GM18511 (cell line): ENCODE results near the gene ZNF850.
"Not testable (repeated sequence)": the region's sequence is repeated elsewhere in the genome, so short reads cannot be mapped to it uniquely, and the experiment has no call there.

ENCODE experiments used
- ATAC-seq: cut with Tn5 transposase; IDR thresholded peaks from one replicate; pipeline ENCODE4 v1.9.1; 2021; ENCODE audit warnings: mild to moderate bottlenecking, moderate library complexity; ENCODE audit not compliant: unreplicated experiment

Gene ZNF850

DNA sequence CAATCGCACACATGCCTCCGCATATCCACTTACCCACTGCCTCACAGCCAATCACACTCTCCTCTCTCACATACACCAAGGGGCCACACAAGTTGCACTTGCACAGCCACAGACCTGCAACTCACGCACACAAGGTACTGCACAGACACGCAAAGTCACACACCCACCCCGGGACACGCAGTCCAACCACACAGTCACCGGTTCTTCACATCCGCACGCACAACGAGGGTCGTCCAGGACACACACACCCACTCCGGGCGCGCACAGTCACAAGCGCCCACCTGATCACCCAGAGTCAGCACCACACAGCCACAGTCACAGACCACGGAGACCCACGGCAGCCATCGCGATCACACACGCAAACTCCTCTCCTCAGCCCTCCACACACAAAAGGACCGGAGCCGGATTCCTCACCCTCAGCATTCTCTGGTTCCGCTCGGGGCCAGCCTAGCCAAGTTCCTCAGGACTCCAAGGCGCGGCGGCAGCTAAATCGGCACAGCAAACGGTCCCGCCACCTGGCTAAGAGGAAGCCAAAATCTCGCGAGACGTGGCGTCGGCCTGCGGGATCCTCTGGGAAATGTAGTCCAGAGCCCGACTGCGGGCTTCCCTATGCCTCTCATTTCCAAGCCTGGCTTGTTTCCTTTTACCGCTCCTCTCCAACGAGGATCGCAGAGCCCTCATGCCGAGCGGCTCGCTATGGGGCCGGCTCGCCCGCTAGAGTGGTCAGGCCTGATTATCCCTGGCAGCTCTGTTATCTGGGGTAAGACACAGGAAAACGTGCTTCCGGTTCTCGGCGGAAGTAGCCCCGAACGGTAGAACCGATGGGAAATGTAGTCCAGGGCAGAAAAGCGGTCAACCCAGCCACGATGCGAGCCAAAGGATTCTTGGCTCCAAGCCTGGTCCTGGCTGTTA is at the start of gene ZNF850:
ZNF850 (minus strand) TSS at position 497 of the 912 bp plus-strand sequence. CDS start 10,201 bp downstream, outside the sequence.
- ATAC-seq, result peak; percentile 94

DNA sequence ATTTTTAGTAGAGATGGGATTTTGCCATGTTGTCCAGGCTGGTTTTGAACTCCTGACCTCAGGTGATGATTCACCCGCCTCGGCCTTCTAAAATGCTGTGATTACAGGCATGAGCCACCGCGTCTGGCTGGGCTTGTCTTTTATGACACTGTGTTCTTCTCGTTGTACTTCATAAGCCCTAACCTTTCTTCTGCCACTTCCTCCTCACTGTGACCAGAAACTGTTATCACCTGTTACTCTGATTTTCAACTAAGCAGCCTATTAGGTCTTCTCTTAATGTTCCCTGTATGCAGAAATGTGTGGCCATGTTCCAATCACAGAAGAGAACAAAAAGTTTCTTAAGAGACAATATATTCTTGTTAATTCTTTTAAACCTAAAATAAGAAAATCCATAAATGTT is 49.2 kb upstream of the ZNF850 start:
- ATAC-seq, result no peak

DNA sequence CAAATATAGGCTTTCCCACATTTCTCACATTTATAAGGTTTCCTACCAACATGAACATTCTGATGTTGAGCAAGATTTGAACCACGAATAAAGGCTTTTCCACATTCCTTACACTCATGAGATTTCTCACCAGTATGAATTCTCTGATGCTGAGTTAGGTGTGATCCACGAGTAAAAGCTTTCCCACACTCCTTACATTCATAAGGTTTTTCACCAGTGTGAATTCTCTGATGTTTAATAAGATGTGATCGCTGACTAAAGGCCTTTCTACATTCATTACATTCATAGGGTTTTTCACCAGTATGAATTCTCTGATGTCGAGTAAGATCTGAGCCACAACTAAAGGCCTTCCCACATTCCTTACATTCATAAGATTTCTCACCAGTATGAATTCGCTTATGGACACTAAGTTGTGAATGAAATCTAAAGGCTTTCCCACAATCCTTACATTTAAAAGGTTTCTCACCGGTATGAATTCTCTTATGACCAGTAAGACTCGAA is 46.6 kb upstream of the ZNF850 start:
- no peak for ATAC-seq

DNA sequence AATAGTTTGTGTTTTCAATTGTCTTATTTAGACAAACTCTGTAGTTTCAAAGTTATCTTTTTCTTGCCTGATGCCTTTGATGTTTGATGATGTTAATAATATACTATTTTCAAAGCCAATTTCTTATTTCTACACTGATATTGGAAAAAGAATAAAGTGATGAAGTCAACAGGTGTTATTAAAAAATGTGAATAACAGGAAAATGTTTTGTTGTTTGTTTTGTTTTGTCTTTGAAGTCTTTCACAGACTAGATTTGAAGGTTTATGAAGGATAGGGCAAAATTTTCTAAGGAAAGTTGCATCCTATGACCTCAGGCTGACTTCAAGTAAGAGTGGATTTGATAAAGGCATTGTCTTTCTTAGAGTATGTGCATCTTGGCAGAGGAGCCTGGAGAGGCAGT is 34.4 kb upstream of the ZNF850 start:
- no peak for ATAC-seq

DNA sequence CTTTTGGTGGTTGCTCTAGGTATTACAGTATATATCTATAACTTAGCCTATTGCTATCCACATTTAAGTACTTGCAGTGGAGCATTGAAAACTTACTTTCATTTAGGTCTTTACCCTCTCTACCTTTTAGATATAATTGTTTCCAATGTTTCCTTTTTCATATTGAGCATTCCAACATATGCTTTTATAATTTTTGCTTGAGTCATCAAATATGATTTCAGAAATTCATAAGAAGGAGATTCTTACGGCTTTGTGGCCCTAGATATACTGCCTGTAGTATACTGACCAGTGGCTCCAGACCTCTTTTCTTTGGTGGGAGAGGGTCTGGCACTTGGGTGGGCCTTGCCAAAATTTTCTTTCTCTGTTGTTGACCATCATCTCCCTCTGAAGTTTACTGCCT is 32.8 kb upstream of the ZNF850 start:
- ATAC-seq, result no peak

DNA sequence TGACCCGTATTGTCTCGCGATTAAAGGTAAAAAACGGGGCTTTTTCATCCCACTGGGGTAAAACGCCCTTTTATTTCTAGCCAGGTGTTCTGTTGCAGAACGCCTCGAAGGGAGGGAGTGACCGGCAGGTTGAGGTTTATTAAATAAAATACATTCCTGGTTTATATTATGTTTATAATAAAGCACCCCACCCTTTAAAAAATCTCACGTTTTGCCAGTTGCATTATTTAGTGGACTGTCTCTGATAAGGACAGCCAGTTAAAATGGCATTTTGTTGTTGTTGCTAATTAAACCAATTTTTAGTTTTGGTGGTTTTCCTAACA is 25.1 kb upstream of the ZNF850 start:
- ATAC-seq, result no peak

DNA sequence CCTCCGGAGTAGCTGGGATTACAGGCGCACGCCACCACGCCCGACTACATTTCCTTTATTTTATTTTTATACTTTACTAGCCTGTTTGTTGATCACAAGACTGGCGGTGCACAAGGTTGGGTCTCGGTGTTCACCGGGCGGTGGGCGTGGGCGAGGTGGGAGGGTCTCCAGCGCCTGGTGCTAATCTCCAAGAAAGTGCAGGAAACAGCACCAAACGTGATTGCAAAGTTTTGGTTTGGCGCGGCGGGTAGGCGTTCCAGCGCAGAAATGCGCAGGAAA is 24.0 kb upstream of the ZNF850 start:
- ATAC-seq, result no peak

DNA sequence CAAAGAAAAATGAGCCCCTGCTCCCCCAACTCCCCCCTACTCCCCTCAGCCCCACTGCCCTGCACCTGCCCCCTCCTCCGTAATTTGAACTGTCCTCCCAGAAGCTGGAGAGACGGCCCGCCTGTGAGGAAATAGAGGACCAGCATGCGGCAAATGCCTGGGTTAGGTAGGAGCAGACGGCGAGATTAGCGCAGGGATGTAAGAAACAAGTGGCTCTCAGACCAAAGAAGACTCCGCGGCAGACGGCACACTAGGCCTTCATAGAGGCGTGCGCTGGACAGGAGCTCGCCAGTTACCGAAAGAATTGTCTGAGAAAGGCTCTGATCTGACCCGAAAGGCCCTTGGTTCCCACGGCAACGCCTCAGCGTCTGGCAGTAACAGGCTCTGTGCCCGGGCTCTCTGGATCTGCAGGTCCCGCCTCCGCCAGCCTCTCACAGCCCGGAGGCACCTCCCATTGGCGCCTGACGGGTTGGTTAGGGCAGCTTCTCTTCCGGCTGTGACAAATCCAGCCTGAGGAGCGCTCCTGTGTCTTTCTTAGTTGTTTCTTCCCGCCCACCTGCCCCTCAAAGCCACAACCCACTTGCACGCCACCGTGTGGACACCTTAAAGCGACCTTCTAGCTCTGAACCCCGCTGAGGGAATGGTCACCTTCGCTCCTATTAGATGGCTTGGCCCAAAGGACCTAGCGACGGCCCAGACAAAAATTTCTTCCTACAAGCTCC is 19.0 kb upstream of the ZNF850 start:
- not testable (repeated sequence) for ATAC-seq

DNA sequence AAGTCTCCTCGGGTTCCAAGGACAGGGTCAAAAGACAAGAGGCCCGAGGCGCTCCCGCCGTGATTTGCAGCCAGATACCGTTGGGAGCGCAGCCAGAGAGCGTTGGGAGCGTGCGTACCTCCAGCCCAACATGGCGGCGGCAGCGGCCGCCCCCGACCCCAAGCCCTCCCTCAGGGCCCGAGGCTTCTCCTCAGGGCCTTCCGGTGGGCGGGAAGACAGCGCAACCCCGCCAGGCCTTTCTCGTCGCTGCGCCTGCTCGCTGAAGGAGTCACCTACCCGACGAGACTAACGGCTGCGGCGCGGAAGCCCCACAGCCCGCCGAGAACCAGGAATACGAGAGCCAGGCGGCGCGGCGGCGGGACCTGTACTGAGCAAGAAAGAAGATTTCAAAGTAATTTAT is 3.2 kb upstream of the ZNF850 start:
- no peak for ATAC-seq

DNA sequence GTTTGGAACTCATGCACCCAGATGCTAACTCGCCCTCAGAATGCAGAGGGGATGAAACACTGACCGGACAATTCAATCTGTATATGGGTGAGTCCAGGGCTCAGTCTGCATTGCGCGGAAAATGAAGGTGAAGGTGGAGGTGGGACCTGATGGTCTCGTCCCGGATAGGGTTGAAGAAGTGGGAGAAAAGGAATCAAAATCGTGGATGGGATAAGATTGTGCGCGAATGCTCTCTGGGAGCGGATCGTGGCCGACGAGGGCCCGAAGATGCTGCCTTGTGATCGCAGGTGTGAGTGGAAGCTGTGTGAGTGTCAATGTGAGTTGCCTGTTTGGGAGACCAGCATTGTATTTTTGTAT is 594 bp upstream of the ZNF850 start:
- ATAC-seq, result peak; percentile 22

DNA sequence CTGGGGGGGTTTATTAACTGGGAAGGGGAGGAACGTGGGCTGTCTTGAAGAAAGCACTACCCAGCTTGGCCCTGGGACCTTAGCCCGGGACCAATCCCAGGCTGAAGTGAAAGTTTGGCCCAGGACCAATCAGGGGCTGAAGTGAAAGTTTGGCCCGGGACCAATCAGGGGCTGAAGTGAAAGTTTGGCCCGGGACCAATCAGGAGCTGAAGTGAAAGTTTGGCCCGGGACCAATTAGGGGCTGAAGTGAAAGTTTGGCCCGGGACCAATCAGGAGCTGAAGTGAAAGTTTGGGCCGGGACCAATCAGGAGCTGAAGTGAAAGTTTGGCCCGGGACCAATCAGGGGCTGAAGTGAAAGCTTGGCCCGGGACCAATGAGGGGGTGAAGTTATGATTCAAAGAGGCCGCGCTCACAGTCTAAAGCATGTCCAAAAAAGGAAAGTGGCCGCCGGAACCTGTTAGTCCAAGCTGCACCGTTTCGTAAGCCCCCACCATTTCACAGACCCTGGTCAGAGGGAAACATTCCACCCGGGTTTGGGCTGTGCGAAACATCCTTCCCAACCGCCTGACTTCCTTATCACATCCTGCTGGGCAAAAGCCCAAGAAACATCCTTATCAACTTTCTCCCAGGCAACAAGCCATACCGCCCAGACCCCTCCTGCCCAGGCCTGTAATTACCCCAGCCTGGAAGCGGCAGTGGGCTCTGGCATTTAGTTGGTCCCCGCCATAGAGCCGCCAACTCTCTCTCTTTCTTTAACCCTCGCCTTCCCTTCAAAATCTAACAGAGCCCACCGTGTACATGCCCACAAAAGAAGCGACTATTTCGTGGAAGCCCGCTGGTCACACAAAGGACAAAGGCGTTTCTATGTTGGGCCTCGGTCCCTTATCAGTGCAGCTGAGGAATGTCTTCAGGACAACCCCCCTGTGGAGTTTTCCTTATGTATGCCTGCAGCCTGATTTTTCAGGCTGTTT is 1.1 kb downstream of the ZNF850 start:
- no peak for ATAC-seq

DNA sequence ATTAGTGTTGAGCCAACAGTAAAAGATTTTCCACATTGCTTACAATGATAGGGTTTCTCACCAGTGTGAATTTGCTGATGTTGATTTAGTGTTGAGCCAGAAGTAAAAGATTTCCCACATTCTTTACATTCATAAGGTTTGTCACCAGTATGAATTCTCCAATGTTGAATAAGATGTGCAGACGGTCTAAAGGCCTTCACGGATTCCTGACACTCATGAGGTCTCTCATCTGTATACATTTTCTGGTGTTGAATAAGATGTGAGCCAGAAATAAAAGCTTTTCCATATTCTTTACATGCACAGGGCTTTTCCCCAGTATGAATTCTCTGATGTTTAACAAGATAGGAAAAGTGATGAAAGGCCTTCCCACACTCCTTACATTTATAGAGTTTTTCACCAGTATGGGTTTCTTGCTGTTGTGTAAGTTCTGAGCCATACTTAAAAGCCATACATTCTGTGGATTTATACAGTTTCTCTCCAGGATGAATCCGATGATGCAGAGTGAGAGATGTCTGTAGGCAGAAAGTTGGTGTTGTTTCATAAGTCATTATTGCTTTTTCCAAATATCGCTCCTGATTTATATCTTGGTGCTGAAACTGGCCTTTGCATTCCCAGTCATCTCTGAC is 22.4 kb downstream of the ZNF850 start:
- ATAC-seq, result no peak

DNA sequence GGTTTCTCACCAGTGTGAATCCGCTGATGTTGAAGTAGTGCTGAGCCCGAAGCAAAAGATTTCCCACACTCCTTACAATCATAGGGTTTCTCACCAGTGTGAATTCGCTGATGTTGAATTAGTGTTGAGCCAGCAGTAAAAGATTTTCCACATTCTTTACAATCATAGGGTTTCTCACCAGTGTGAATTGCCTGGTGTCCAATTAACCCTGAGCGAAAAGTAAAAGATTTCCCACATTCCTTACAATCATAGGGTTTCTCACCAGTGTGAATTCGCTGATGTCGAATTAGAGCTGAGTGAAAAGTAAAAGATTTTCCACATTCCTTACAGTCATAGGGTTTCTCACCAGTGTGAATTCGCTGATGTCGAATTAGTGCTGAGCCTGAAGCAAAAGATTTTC is 23.0 kb downstream of the ZNF850 start:
- ATAC-seq, result not testable (repeated sequence)

DNA sequence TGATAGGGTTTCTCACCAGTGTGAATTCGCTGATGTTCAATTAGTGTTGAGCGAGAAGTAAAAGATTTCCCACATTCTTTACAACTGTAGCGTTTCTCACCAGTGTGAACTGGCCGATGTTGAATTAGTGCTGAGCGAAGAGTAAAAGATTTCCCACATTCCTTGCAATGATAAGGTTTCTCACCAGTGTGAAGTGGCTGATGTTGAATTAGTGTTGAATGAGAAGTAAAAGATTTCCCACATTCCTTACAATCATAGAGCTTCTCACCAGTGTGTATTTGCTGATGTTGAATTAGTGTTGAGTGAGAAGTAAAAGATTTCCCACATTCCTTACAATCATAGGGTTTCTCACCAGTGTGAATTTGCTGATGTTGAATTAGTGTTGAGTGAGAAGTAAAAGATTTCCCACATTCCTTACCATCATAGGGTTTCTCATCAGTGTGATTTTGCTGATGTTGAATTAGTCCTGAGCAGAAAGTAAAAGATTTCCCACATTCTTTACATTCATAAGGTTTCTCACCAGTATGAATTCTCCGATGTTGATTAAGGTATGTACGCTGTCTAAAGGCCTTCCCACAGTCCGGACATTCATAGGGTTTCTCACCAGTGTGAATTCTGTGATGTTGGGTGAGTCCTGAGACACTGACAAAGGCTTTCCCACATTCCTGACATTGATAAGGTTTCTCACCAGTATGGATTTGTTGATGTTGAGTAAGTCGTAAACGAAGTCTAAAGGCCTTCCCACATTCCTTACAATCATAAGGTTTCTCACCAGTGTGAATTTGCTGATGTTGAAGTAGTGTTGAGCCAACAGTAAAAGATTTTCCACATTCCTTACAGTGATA is 24.0 kb downstream of the ZNF850 start:
- ATAC-seq, result no peak

DNA sequence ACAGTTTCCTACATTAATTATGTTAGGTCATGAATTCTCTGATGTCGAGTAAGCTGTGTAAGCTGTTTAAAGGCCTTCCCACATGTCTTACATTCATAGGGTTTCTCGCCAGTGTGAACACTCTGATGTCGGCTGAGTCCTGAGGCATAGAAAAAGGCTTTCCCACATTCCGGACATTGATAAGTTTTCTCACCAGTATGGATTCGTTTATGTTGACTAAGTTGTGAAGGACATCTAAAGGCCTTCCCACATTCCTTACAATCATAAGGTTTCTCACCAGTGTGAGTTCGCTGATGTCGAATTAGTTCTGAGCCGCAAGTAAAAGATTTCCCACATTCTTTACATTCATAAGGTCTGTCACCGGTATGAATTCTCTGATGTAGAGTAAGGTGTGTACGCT is 24.9 kb downstream of the ZNF850 start:
- no peak for ATAC-seq

DNA sequence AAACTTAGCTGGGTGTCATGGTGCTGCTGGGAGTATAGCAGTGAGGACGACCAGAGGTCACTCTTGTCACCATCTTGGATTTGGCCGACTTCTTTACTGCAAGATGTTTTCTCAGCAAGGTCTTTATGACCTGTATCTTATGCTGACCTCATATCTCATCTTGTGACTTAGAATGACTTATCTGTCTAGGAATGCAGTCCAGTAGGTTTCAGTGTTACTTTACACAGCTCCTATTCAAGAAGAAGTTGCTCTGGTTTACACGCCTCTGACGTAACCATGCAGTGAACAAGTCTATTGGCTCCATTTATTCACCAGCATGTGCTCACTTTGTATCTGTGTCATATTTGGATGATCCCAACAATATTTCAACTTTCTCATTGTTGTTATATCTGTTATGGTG is 26.7 kb downstream of the ZNF850 start:
- ATAC-seq, result no peak

DNA sequence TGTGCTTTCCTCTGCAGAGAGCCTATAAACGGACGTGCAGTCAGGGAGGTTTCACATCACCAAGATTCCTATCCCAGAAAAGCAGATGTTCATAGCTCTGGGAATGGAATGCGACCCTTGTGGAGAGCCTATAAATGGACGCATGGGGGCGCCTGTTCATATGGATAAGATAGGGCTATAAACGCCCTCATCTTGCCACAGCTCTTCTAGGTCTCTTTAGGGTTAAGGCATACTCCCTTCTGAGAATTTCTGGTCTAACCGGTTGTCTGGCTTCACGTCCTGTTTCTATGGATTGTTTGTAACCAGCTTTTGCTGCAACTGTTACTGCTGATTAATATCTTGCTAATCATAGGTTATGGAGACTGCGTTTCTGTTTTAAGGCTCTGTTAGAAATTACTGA is 36.4 kb downstream of the ZNF850 start:
- not testable (repeated sequence) for ATAC-seq

DNA sequence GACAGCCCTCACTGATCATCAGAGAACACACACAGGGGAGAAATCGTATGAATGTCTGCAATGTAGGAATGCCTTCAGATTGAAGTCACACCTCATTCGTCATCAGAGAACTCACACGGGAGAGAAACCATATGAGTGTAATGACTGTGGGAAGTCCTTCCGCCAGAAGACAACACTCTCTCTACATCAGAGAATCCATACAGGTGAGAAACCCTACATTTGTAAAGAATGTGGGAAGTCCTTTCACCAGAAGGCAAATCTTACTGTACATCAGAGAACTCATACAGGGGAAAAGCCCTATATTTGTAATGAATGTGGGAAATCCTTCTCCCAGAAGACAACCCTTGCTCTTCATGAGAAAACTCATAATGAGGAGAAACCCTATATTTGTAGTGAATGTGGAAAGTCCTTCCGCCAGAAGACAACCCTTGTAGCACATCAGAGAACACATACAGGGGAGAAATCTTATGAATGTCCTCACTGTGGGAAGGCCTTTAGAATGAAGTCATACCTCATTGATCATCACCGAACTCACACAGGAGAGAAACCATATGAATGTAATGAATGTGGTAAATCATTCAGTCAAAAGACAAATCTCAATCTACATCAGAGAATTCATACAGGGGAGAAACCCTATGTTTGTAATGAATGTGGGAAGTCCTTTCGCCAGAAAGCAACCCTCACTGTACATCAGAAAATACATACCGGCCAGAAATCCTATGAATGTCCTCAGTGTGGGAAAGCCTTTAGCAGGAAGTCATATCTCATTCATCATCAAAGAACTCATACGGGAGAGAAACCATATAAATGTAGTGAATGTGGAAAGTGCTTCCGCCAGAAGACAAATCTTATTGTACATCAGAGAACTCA is 52.7 kb downstream of the ZNF850 start:
- ATAC-seq, result no peak

DNA sequence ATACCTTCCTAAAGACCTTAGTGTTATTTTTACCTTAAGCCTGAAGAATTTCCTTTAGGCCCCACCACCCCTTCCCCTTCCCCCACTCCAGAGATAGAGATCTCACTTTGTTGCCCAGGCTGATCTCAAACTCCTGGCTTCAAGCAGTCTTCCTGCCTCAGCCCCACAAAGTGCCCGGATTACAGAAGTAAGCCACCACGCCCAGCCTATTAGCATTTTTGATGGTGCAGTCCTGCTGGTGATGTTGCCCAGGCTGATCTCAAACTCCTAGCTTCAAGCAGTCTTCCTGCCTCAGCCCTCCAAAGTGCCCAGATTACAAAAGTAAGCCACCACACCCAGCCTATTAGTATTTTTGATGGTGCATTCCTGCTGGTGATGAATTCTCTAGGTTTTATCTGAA is 63.2 kb downstream of the ZNF850 start:
- no peak for ATAC-seq
